Dermis microvascular lymphatic vessel endothelial cell (primary cell): ENCODE results near the gene PPIE. TPM values are rescaled to one million over a fixed set of nuclear protein-coding genes. Genes with fewer than 3 reads are reported as not detected.
"Not testable (repeated sequence)": the region's sequence is repeated elsewhere in the genome, so short reads cannot be mapped to it uniquely, and the experiment has no call there.

ENCODE experiments used
- DNase-seq, 2 donors: peaks; one replicate each; pipeline versions ENCODE4 v3.0.0 to v3.0.0-alpha.2; 2010; ENCODE audit warnings: low read depth in 2 of 2
- total RNA-seq: library from RNA; depleted of rRNA; stranded (reverse); fragments of >200 nt; gene quantifications from 2 replicates; pipeline ENCODE4 v1.2.1, GENCODE V29; 2014

The PPIE gene
- total RNA-seq, 1 donor from 2014 or later = 37.7 TPM

GRCh38 chr1:39777306-39777705, 38.6 kb downstream of the PPIE start:
- DNase-seq = no peak

DNA sequence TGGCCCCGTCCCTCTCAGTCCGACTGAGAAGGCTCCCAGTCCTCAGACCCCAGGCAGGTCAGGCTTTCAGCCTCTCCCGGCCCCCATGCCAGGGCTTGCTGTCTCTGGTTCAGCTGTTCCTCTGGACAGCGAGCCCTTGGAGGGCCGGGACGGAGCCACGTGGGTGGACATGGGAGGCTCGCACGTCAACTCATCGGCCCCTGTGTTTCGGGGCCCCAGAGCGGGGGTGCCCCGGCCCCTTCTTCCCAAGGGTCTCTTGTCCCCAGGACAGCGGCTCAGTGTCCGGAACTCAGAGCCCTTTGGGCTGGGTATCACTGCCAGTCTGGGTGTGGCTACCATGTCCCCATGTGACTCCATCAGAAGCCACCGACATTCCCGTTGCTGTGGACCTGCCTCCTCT, 39.2 kb downstream of the PPIE start:
- DNase-seq = not testable (repeated sequence)

- not testable (repeated sequence) for DNase-seq
These were observed 39.9 kb downstream of the PPIE start for GRCh38 chr1:39778463-39779099.

DNA sequence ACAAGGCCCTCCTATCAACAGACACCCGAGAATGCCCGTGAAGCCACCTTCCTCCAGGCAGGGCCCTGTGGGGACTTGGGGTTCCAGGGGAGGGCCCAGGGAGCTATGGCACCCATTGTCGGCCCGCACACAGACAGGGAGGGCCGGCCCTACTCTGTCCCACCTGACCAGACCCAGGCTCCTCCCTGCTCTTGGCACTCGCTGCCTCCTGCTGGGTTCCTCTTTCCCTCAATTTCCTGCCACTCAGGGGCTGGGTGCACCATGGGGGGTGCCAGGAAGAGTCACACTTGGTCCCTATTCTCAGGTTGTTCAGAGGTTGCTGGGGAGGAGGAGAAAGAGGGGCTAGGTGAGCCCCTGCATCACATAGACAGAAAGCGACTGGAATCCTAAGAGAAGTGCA, 40.5 kb downstream of the PPIE start:
- DNase-seq = no peak

- no peak for DNase-seq
These were observed 41.1 kb downstream of the PPIE start for GRCh38 chr1:39779821-39780220.

DNA sequence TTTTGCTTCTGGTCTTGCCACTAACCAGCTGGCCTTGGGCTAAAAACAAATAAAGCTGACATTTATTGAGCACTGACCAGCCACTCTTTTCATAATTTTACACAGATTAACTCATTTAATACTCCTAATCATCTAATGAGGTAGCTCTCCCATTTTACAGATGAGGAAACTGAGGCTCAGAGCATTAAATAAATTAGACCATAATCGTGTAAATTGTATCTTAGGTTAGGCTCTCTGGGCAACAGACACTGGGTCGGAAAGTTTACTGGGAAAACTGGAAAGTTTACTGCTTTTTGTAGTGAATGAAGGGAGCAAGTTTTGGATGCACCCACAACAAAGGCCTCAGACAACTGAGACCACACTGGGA, 42.6 kb downstream of the PPIE start:
- DNase-seq = no peak

GRCh38 chr1:39782103-39782502, 43.4 kb downstream of the PPIE start:
- DNase-seq = no peak

- DNase-seq = not testable (repeated sequence)
These were observed 44.0 kb downstream of the PPIE start for GRCh38 chr1:39782685-39783084.

- DNase-seq = not testable (repeated sequence)
These were observed 47.8 kb downstream of the PPIE start for GRCh38 chr1:39786303-39787107.

GRCh38 chr1:39787108-39787375, 48.4 kb downstream of the PPIE start:
- DNase-seq = not testable (repeated sequence)

DNA sequence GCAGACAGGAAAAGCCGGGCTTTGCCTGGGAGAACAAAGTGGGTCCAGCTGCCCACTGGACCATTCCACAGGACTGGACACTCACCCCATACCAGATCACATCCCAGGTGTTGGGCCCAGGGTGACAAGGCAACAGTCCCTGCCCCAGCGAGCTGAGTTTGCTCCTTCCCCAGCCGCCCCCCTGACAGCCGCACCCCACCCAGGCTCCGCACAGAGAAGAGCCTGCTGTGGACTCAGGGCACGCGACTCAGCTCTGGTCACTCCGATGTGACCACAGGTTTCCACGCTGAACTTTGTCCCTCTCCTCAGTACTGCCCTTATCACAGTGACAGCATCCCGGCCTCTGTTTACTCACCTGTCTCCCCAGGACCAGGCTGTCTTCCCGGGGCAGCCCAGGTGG, 48.8 kb downstream of the PPIE start:
- DNase-seq = no peak

DNA sequence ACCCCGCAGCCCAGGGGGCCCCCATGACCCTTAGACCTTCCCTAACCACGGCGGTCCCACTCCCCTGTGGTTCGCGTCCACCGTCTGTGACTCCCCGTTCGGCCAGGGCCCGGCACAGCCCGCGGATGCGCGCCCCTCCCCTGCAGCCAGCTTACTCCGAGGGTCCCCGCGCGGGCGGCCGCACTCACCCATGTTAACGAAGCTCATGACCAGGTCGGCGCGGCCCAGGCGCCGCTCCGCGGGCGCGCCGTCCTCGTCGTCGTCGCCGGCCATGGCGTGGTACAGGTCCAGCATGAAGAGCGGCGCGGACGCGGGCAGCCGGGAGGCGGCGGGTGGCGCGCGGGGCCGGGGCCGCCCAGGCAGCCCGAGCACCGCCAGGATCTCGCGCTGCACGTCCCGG, 49.3 kb downstream of the PPIE start:
- DNase-seq = not testable (repeated sequence)

GRCh38 chr1:39788426-39788757, 49.7 kb downstream of the PPIE start:
- no peak for DNase-seq

DNA sequence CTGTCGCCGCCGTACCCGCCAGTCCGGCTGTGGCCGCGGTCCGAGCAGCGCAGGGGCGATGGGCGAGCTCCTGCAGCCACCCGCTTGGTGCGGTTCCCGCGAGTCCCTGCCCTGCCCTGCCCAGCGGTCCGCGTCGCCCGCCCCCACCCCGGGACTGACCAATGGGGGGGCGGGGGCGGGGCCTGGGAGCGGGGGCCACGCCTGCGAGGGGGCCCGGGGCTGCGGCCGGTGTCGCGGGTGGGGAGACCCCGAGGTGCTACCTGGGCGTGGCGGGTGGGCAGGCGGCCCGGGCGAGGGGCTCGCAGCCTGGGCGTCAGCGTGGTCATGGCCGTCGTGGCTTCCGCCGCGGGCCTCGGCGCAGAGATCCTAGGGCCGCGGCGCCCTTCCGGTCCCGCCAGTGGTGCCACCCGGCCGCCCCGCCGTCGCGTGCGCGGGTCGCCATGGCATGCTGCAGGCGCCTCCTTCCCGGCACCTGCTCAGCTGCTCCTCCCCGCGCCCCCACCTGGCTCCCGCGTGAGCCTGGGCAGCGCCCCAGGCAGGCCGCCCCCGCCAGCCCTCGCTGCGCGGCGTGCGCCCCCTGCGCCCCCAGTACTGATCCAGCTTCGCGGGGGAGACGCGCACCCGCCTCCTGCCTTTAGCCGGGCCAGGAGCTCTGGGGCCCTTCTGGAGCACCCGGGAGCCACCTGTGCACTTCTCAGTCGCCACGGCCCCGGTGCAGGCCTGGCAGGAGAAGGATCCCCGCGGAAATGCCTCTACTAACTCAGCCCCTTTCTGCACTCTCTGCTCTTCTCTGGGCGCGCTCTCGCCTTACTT, 50.3 kb downstream of the PPIE start, which contains the start of gene BMP8B:
BMP8B (minus strand) TSS at position 108 of the 813 bp plus-strand sequence. CDS start 380 bp downstream, outside the sequence.
- DNase-seq = peak in 1 of 2 donors; percentile 33

DNA sequence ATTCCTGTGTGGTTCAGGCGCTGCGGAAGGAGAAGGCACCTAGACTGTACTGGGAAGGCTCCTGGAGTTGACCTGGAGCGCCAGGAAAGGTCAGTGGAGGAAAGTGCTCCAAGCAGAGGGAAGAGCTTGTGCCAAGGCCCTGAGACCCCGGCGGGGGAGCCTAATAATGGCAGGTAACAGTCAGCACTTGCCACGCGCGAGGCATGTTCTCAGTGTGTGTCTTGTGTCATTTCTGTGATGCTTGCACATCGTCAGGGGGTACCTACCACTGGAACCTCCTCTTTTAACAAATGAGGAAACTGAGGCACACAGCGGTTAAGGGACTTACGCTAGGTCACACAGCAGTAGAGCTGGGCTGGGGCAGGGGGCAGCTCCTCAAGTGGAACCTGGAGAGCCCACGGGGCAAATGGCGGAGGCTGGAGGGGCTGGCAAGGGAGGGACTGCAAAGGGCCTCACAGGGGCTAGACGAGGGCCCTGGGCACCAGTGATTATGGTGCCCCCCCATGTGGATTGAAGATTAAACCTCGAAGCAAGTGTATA, 51.0 kb downstream of the PPIE start:
- no peak for DNase-seq

DNA sequence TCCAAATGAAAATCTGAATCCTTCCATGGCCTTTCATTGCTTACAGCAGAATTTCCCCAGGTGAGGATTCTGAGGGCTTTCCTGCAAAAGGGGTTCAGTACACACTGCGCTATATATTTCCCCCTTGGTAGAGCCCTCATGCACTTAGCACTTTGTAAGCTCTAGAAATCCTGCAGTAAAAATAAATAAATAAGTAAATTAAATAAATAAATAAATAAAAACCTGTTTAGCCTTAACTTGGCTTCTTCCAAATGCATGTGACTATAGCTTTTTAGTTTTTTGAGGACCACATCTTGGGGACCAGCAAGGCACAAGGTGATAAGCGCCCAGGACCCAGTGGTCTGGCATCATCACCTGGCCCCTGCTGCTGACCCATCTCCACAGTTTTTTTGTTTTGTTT, 53.2 kb downstream of the PPIE start:
- no peak for DNase-seq

- DNase-seq = no peak
These were observed 57.0 kb downstream of the PPIE start for GRCh38 chr1:39795651-39796050.

- peak in 1 of 2 donors; percentile 45 for DNase-seq
These were observed 60.4 kb downstream of the PPIE start for GRCh38 chr1:39798859-39799769.

DNA sequence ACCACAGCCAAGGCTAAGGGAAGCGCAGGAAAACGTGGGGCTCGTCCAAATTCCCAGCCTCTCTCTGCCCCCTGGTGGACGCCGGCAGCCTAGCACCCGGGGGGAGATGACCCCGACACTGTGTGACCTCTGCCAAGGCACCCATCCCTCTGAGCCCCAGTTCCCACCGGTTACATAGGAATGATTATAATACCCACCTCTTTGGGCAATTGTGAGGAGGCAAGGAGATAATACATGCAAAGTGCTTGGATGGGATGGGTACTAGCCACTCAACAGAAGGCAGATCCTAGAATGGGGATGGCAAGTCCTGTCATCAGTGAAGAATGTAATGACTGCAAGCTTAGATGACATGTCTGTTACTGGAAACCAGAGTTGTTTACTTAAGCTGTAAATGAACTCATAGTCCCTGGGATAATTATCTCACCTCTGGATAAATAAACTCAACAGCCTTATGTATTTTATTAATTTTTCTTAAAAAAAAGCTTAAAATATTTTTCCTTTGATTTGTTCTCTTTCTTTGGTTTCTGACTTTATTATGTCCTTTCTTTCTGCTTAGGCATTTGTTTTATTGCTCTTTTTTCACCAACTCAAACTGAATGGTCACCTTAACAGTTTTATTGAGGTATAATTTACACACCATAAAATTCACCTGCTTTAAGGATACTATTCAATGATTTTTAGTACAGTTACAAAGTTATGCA, 61.2 kb downstream of the PPIE start:
- peak in 1 of 2 donors; percentile 35 for DNase-seq

GRCh38 chr1:39800471-39800835, 61.8 kb downstream of the PPIE start:
- no peak for DNase-seq
